ENCODE measurements around the gene MSX1. TPM values are rescaled to one million over a fixed set of nuclear protein-coding genes. Genes with fewer than 3 reads are reported as not detected.

The MSX1 gene
- polyA plus RNA-seq, 6 donors from 2014 or later = not detected

DNA sequence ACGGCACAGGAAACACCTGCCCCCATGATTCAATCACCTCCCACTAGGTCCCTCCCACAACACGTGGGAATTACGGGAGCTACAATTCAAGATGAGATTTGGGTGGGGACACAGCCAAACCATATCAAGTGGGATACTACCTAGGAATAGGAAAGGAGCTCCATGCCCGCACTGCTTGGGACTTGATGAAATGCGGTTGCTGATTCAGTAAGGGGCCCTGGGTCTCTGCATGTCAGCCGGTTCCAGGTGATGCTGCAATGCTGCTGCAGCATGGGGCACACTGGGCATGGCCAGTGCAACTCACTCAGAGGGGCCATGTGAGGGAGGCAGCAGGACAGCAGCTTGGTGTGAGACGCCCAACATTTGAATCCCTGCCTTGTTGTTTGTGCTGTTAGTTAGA lies 34.0 kb upstream of the MSX1 start:
- no peaks in the 10 kb centered on the region for H3K4me1 Mint-ChIP-seq
- H3K4me3 Mint-ChIP-seq = no peak overlapping the region
- DNase-seq (no peak), ATAC-seq (ENCODE audit: low read depth in 2 of 2) (no peak)
- H3K27me3 Mint-ChIP-seq = peaks cover 15 to 54% (median 39%) of the 10 kb centered on the region in 3 donors
- peaks cover 15 to 25% of the 10 kb centered on the region in 2 donors for H3K36me3 Mint-ChIP-seq
- H3K9me3 Mint-ChIP-seq = peaks cover 17 to 42% (median 28%) of the 10 kb centered on the region in 7 donors
- no peak overlapping the region for H3K27ac Mint-ChIP-seq

DNA sequence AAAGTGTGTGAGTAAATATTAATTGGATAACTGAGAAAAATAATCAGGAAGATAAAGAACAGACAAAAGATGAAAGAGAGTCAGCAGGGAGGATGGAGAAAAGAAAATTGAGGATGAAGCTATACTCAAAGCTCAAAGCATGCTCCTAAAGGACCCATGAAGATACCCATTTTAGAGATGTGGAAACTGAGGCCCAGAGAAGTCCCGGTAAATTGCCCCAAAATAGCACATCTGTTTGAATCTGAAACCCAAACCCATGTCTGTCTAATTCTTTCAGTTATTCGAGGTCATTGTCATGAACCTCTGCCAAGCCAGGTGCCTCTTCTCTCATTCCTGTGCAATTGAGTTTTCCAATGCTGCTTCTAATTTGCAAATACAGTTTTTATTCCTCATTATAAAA lies 29.6 kb upstream of the MSX1 start:
- H3K27me3 Mint-ChIP-seq = peaks cover 15 to 63% (median 43%) of the 10 kb centered on the region in 3 donors
- ATAC-seq (ENCODE audit: low read depth in 2 of 2) (no peak), DNase-seq (no peak)
- no peak overlapping the region for H3K27ac Mint-ChIP-seq
- peaks cover 9 to 30% (median 18%) of the 10 kb centered on the region in 7 donors for H3K9me3 Mint-ChIP-seq
- no peak overlapping the region for H3K4me3 Mint-ChIP-seq
- no peaks in the 10 kb centered on the region for H3K4me1 Mint-ChIP-seq
- H3K36me3 Mint-ChIP-seq = peaks cover 10 to 13% of the 10 kb centered on the region in 2 donors

DNA sequence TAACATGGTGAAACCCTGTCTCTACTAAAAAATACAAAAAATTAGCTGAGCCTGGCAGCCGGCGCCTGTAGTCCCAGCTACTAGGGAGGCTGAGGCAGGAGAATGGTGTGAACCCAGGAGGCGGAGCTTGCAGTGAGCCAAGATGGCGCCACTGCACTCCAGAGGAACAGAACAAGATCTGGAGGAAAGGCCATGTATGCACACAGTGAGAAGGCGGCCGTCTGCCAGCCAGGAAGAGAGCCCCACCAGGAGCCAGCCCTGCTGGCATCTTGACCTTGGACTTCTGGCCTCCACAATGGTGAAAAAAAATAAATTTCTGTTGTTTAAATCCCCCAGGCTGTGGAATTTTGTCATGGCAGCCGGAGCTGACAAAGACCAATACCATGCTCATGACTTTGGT lies 28.2 kb upstream of the MSX1 start:
- H3K27me3 Mint-ChIP-seq = peaks cover 9 to 58% (median 43%) of the 10 kb centered on the region in 3 donors

DNA sequence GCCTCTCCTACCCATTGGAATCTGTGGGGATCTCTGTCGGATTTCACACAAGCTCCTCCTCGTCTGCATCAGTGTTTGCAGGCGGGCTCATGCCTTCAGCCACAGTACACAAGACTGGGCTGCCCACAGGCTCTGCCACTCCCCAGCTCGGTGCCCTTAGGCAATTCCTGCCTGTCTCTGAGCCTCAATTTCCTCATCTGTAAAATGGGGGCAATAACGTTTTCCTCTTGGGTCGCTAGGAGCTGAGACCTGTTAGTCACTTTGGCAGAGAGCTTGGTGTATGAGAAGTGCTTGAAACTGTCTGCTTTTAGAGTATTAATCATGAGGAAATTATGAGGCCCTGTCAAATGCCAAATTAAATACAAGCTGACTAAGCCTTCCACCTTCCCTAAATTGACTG lies 27.6 kb upstream of the MSX1 start:
- DNase-seq (no peak), ATAC-seq (ENCODE audit: low read depth in 2 of 2) (no peak)
- Mint-ChIP-seq H3K4me1 (no peaks in the 10 kb centered on the region), H3K36me3 (peaks cover 0 to 7% of the 10 kb centered on the region in 2 donors), H3K9me3 (peaks cover 0 to 24% (median 18%) of the 10 kb centered on the region in 7 donors), H3K27me3 (peaks cover 9 to 58% (median 43%) of the 10 kb centered on the region in 3 donors), H3K4me3 (no peak overlapping the region), H3K27ac (no peak overlapping the region)

More for the DNA sequence above, 28.2 kb upstream of the MSX1 start:
- DNase-seq = no peak
- Mint-ChIP-seq H3K27ac (no peak overlapping the region), H3K4me1 (no peaks in the 10 kb centered on the region), H3K4me3 (no peak overlapping the region), H3K36me3 (peaks cover under 1 to 7% of the 10 kb centered on the region in 2 donors), H3K9me3 (peaks cover 0 to 24% (median 15%) of the 10 kb centered on the region in 7 donors)
- no peak for ATAC-seq (ENCODE audit: low read depth in 2 of 2)

DNA sequence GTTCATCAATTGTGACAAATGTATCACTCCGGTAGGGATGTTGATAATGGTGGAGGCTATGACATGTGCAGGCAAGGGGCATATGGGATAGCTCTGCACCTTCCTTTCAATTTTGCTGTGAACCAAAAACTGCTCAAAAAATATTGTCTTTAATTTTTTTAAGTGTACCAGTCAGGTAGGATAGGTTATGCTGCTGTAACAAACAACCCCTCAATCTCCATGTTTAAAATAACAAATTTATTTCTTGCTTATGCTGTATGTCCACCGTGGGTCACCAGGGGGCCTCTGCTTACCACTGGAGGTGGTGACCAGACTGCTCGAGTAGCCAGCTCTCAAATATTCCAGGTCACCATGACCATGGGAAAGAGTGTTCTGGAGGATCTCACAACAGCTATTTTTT lies 23.4 kb upstream of the MSX1 start:
- H3K27ac Mint-ChIP-seq = no peak overlapping the region
- DNase-seq (no peak), ATAC-seq (ENCODE audit: low read depth in 2 of 2) (no peak)
- H3K27me3 Mint-ChIP-seq = peaks cover 4 to 50% (median 46%) of the 10 kb centered on the region in 3 donors
- H3K36me3 Mint-ChIP-seq = peaks cover 0 to 7% of the 10 kb centered on the region in 2 donors
- H3K4me3 Mint-ChIP-seq = no peak overlapping the region
- peaks cover 0 to 24% (median 17%) of the 10 kb centered on the region in 7 donors for H3K9me3 Mint-ChIP-seq
- H3K4me1 Mint-ChIP-seq = no peaks in the 10 kb centered on the region

DNA sequence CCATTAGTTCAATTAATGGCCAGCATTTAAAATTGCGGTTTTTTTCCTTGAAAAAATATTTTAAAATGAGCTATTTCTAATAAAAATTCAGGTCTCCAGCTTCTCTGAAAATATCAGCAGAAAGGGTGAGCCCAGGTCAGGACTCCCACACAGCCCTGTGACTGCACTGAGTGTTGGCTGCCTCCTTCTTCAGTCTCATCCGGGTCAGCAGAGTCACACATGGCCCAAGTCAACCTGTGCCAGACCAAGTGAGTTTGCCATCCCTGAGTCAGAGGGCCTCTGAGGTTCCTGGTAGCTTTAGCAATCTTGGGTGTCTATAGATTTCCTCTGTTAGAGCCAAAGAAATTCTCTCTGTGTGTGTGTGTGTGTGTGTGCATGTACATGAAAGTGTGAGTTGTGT lies 22.1 kb upstream of the MSX1 start:
- H3K9me3 Mint-ChIP-seq = peaks cover 0 to 24% (median 17%) of the 10 kb centered on the region in 7 donors

DNA sequence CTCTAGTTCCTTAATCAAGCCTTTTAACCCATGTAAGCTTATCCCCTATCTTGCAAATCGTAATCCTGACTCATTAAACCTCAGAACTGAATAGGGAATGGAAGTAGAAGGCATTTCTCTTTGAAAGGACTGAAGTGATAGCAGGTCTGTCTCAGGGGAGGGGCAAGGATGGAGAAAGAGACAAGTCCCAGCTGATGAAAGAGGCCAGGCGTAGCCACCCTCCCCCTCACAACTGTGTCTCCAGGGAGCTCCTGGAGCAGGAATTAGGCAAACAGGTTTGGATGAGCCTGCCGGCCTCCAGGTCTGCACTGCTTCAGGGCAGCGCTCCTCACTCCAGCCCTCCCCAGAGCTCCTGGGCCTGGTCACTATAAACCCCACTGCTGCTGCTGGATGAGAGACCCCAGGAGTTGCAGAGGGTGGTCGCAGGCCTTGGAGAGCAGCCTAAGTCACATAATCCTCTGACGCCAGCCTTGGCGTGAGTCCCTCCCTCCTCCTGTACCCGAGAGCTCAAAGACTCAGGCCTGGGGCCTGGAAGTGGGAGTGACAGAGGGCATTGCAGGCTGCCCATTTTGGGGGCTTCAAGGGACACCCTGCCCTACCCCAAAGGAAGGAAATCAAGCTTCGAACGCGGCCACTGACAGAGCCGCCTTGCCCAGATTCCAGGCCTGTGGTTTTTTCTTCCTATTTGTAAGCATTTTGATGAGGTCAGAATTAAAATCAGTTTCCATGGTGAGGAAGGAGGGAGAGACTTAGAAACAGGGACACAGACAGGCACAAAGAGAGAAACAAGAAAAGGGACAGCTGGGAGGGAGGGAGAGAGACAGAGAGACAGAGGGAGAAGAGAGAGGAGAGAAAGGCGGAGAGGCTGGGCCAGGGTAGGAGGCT lies 21.2 kb upstream of the MSX1 start:
- DNase-seq = no peak
- peaks cover 0 to 7% of the 10 kb centered on the region in 2 donors for H3K36me3 Mint-ChIP-seq

More for the DNA sequence above, 22.1 kb upstream of the MSX1 start:
- no peak overlapping the region for H3K27ac Mint-ChIP-seq
- H3K4me3 Mint-ChIP-seq = no peak overlapping the region
- peaks cover 4 to 49% (median 46%) of the 10 kb centered on the region in 3 donors for H3K27me3 Mint-ChIP-seq
- peaks cover 0 to 7% of the 10 kb centered on the region in 2 donors for H3K36me3 Mint-ChIP-seq
- no peak for ATAC-seq (ENCODE audit: low read depth in 2 of 2)
- DNase-seq = no peak
- no peaks in the 10 kb centered on the region for H3K4me1 Mint-ChIP-seq

DNA sequence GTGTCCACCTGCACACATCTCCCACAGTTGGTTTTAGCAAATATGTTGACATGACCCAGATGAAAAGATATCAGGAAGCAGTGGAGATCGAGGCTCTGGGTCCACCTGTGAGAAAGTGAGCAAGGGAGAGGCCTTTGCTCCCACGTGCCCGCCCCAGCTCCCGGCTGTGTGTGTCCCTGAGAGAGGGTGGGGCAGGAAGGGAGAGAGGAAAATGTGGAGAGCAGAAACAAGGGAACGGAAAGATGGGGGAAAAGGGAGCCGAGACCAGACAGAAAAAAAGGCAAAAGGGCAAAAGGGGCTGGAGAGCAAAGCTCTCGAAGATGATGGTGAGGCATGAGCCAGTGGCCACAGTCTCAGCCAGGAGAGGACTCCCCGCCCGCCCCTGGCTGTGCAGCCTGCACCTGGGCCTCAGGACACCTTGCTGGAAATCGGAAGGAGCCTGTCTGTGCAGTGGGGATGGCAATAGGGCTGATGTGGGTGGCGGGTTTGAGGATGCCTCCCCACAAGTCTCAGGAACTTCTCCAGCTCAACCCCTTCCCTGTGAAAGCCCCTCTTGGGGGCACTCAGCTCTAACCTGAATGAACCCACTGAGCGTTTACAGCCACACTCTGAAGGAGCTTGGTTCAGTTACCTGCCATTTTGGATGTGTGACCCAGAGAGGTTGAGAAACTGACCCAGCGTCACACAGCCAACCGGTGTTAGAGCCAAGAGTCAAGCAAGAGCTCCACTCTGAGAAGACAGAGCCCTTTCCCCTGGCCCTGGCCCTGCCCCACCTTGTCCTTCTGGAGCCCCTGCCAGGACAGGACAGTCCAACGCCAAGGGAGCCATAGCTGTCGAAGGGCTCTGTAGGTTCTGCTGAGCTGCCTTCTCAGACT lies 20.3 kb upstream of the MSX1 start:
- Mint-ChIP-seq H3K27ac (peak overlapping the region in 1 of 6 donors; percentile 60), H3K27me3 (peaks cover 12 to 65% (median 57%) of the 10 kb centered on the region in 3 donors), H3K9me3 (peaks cover 0 to 16% (median 13%) of the 10 kb centered on the region in 7 donors), H3K4me1 (no peaks in the 10 kb centered on the region), H3K4me3 (no peak overlapping the region), H3K36me3 (peaks cover 0 to under 1% of the 10 kb centered on the region in 2 donors)
- ATAC-seq (ENCODE audit: low read depth in 2 of 2) (no peak), DNase-seq (no peak)

More for the DNA sequence above, 21.2 kb upstream of the MSX1 start:
- Mint-ChIP-seq H3K27me3 (peaks cover 7 to 56% (median 55%) of the 10 kb centered on the region in 3 donors), H3K4me3 (no peak overlapping the region), H3K9me3 (peaks cover 0 to 23% (median 17%) of the 10 kb centered on the region in 7 donors), H3K27ac (peak overlapping the region in 1 of 6 donors; percentile 71), H3K4me1 (no peaks in the 10 kb centered on the region)
- no peak for ATAC-seq (ENCODE audit: low read depth in 2 of 2)

DNA sequence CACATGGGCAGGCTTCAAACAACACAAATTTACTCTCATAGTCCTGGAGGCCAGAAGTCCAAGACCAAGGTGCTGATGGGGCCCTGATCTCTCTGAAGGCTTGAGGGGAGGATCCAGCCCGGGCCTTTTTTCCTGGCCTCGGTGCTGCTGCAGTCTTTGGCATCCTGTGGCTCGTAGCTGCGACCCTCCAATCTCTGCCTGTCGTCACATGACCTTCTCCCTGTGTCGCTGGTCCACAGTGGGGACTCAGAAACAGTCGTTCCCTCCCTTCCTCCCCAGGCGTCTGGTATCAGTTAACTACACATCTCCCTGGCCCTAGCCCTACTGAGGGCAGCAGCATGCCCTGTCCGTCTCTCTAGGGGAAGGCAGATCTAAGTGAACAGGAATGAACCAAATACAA lies 19.1 kb upstream of the MSX1 start:
- ATAC-seq (ENCODE audit: low read depth in 2 of 2) (no peak), DNase-seq (no peak)
- Mint-ChIP-seq H3K4me1 (no peaks in the 10 kb centered on the region), H3K4me3 (no peak overlapping the region), H3K36me3 (no peaks in the 10 kb centered on the region), H3K9me3 (peaks cover 0 to 9% (median 2%) of the 10 kb centered on the region in 7 donors), H3K27me3 (peaks cover 20 to 76% (median 65%) of the 10 kb centered on the region in 3 donors), H3K27ac (no peak overlapping the region)

DNA sequence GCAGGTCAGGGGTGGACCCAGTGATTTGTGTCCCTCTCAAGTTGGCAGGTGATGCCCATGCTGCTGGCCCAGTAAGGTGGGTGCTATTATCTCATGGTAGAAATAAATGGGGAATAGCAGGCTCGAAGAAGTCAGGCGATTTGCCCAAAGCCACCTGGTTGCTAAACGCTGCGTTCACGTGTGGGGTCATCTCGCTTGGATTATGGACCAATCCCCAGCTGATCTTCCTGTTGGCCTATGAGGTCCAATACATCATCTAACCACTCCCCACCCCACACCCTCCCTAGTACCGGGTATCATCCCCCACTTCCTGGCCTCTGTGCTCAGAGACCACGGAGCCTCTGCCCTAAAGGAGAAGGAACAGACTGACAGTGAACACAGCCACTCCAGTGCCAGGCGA lies 18.3 kb upstream of the MSX1 start:
- H3K36me3 Mint-ChIP-seq = no peaks in the 10 kb centered on the region
- DNase-seq (no peak), ATAC-seq (ENCODE audit: low read depth in 2 of 2) (no peak)
- no peak overlapping the region for H3K27ac Mint-ChIP-seq
- H3K27me3 Mint-ChIP-seq = peaks cover 22 to 81% (median 67%) of the 10 kb centered on the region in 3 donors
- no peak overlapping the region for H3K4me3 Mint-ChIP-seq
- no peaks in the 10 kb centered on the region for H3K4me1 Mint-ChIP-seq
- peaks cover 0 to 5% (median 0%) of the 10 kb centered on the region in 7 donors for H3K9me3 Mint-ChIP-seq

DNA sequence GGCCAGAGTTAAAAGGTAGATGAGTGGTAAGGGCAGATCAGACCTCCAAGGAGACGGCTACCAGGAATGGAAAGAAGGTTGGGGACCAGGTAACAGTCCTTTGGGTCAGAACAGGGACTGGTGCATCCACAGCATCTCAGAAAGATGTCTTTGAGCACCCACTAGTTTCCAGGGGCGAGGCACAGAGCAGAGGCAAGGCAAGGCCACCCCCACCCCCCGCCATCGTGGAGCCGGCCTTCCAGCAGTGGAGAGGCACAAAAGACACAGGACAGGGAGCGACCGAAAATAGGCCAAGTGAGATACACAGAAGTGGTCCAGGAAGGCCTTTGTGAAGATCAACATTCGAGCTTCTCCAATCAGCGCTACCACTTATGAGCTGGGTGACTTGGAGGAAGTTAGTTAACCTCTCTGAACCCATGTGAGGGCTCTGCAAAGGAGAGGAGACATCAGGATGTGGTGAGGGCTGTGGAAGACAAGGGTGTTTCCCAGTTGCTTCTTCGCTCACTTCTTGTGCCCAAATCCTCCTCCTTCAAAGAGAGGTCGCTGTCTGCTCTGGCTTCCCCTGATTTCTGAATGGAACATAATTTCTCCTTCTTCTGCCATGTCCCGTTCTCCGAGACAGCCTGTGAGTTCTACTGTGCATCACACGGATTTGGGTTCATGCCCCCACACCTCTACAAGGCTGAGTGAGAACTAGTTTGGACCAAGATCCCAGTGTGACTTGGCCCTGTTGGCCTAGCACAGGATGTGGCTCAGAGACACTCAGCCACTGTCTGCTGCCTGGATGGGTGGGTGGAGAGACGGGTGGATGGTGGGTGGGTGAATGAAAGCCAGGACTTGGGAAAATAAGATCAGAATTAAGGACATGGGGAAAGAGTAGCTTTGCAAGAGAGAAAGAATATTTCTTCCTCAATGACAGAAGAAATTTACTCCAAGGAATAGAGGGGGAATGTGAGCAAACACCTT lies 16.7 kb upstream of the MSX1 start:
- ATAC-seq (ENCODE audit: low read depth in 2 of 2) (no peak), DNase-seq (no peak)
- peaks cover 0 to 10% (median 5%) of the 10 kb centered on the region in 3 donors for H3K4me1 Mint-ChIP-seq
- H3K9me3 Mint-ChIP-seq = peaks cover 0 to 2% (median 0%) of the 10 kb centered on the region in 7 donors
- H3K27ac Mint-ChIP-seq = peak overlapping the region in 1 of 6 donors; percentile 33
- H3K36me3 Mint-ChIP-seq = no peaks in the 10 kb centered on the region
- peaks cover 35 to 83% (median 74%) of the 10 kb centered on the region in 3 donors for H3K27me3 Mint-ChIP-seq
- peak overlapping the region in 1 of 8 donors; percentile 9 for H3K4me3 Mint-ChIP-seq

DNA sequence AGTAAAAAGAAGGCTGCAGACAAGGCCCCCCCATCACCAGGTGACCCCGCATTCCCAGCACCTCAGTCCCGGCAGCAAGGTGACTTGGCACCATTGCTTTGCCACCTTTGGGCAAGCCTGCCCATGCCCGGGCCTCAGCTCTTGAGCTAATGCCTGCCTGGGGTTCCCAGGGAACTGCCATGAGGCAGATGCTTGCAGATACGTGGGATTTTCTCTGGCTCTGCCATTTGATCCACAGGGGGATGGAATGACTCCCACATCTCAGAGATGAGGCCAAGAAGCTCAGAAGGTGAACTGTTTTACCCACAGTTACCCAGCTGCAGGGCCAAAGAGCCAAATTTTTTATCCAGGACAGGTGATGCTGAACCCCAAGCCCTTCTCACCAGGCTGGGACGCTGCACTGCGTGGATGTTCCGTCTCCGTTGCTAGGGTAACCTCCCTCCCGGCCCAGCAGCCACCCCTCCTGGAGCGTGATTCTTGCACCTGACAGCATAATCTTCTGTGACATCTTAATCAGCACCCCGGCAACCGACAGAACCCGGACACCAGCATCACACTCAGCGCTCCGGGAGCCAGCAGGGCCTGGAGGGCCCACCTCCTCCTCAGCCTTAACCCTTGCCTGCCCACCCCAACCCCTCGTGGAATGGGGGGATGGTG lies 15.7 kb upstream of the MSX1 start:
- Mint-ChIP-seq H3K4me3 (no peak overlapping the region), H3K9me3 (peaks cover 0 to 2% (median 0%) of the 10 kb centered on the region in 7 donors), H3K27me3 (peaks cover 40 to 84% (median 76%) of the 10 kb centered on the region in 3 donors), H3K27ac (no peak overlapping the region), H3K4me1 (peaks cover 0 to 10% (median 5%) of the 10 kb centered on the region in 3 donors), H3K36me3 (no peaks in the 10 kb centered on the region)
- ATAC-seq (ENCODE audit: low read depth in 2 of 2) = no peak
- no peak for DNase-seq

Data from naive B cell (primary cell).